HUES64 (cell line): Measurements from ENCODE around the gene KCNA3. TPM values are rescaled to one million over a fixed set of nuclear protein-coding genes. Genes with fewer than 3 reads are reported as not detected.

Source experiments
- H3K27ac ChIP-seq: 2 replicates; pipeline ENCODE4 v1.7.0; 2013; ENCODE audit warnings: low read depth, low read length, inconsistent platforms
- H3K27me3 ChIP-seq: 2 replicates; pipeline ENCODE4 v1.6.1; 2013; ENCODE audit warnings: mild to moderate bottlenecking, low read length; ENCODE audit not compliant: insufficient read depth
- H3K36me3 ChIP-seq: 2 replicates; pipeline ENCODE4 v1.6.1; 2013; ENCODE audit warnings: mild to moderate bottlenecking, low read length; ENCODE audit not compliant: insufficient read depth
- H3K4me1 ChIP-seq: 2 replicates; pipeline ENCODE4 v1.6.1; 2013; ENCODE audit warnings: mild to moderate bottlenecking, low read length, moderate library complexity; ENCODE audit not compliant: insufficient read depth
- H3K4me3 ChIP-seq: 2 replicates; pipeline ENCODE4 v1.5.1; 2013; ENCODE audit warnings: mild to moderate bottlenecking, low read length, moderate library complexity
- H3K9ac ChIP-seq: 2 replicates; pipeline ENCODE4 v1.6.1; 2013; ENCODE audit warnings: mild to moderate bottlenecking, low read depth, low read length
- H3K9me3 ChIP-seq: 2 replicates; pipeline ENCODE4 v1.6.1; 2013; ENCODE audit warnings: low read depth, low read length; ENCODE audit not compliant: insufficient read depth
- WGBS: fragments of 150-250, 120-280 bp; methylation state at CpG from one replicate; pipeline ENCODE4 v1.1.7; 2013; ENCODE audit warnings: missing lambda C conversion rate; 5-methylcytosine and 5-hydroxymethylcytosine counted together
- polyA plus RNA-seq, 2 experiments: library from polyadenylated mRNA; stranded (reverse); fragments of 50-300 nt; gene quantifications; one replicate each; pipeline ENCODE4 v1.2.3, GENCODE V29; 2013

The KCNA3 gene
- polyA plus RNA-seq (2013, experiment 1 of 2), result 0.45 TPM
- polyA plus RNA-seq (2013, experiment 2 of 2), result 0.32 TPM

- WGBS, result under 1% methylated on average over 97 of the region's 97 CpGs
- peaks cover 5% of the 10 kb centered on the region; the same call in 1 of the 2 replicates for H3K9me3 ChIP-seq
- peak within 1 kb of the TSS; percentile 55 for H3K9ac ChIP-seq
- H3K4me3 ChIP-seq, result peak within 1 kb of the TSS; percentile 61
- H3K27me3 ChIP-seq, result peaks cover 83% of the 10 kb centered on the region
- H3K27ac ChIP-seq, result no peak within 1 kb of the TSS
- H3K36me3 ChIP-seq, result no peaks in the 10 kb centered on the region
- H3K4me1 ChIP-seq, result no peaks in the 10 kb centered on the region
Measured at GRCh38 chr1:110674337-110675059, at the start of gene KCNA3. TSS of gene KCNA3 (minus strand) at chr1:110674940. CDS start at chr1:110674809, 131 bp downstream.

GRCh38 chr1:110722807-110723206 lies 48.1 kb upstream of the KCNA3 start:
- Histone ChIP-seq H3K9me3 (no peaks in the 10 kb centered on the region), H3K4me1 (no peaks in the 10 kb centered on the region), H3K27me3 (peaks cover 53% of the 10 kb centered on the region), H3K9ac (no peak overlapping the region), H3K27ac (no peak overlapping the region), H3K4me3 (no peak overlapping the region), H3K36me3 (no peaks in the 10 kb centered on the region)
- 94% methylated on average over 5 of the region's 5 CpGs for WGBS

GRCh38 chr1:110719908-110720307 lies 45.2 kb upstream of the KCNA3 start:
- Histone ChIP-seq H3K4me3 (no peak overlapping the region), H3K9ac (no peak overlapping the region), H3K9me3 (no peaks in the 10 kb centered on the region), H3K4me1 (no peaks in the 10 kb centered on the region), H3K27ac (no peak overlapping the region), H3K36me3 (no peaks in the 10 kb centered on the region), H3K27me3 (peaks cover 44% of the 10 kb centered on the region)
- WGBS, result 95% methylated on average over 2 of the region's 2 CpGs

GRCh38 chr1:110718452-110718851 lies 43.7 kb upstream of the KCNA3 start:
- Histone ChIP-seq H3K9me3 (no peaks in the 10 kb centered on the region), H3K4me3 (no peak overlapping the region), H3K9ac (no peak overlapping the region), H3K27me3 (peaks cover 44% of the 10 kb centered on the region), H3K4me1 (no peaks in the 10 kb centered on the region), H3K27ac (no peak overlapping the region), H3K36me3 (no peaks in the 10 kb centered on the region)
- WGBS, result 86% methylated on average over 6 of the region's 6 CpGs

GRCh38 chr1:110717179-110717578 lies 42.4 kb upstream of the KCNA3 start:
- Histone ChIP-seq H3K4me3 (no peak overlapping the region), H3K27me3 (peaks cover 36% of the 10 kb centered on the region)
- 89% methylated on average over 6 of the region's 6 CpGs for WGBS

GRCh38 chr1:110714374-110714995 lies 39.7 kb upstream of the KCNA3 start:
- Histone ChIP-seq H3K27me3 (peaks cover 16% of the 10 kb centered on the region), H3K4me3 (no peak overlapping the region), H3K36me3 (no peaks in the 10 kb centered on the region), H3K9me3 (no peaks in the 10 kb centered on the region), H3K9ac (no peak overlapping the region), H3K4me1 (no peaks in the 10 kb centered on the region), H3K27ac (no peak overlapping the region)
- WGBS, result 82% methylated on average over 3 of the region's 3 CpGs

More at GRCh38 chr1:110717179-110717578, 42.4 kb upstream of the KCNA3 start:
- no peak overlapping the region for H3K9ac ChIP-seq
- no peaks in the 10 kb centered on the region for H3K9me3 ChIP-seq
- H3K27ac ChIP-seq, result no peak overlapping the region
- H3K36me3 ChIP-seq, result no peaks in the 10 kb centered on the region
- H3K4me1 ChIP-seq, result no peaks in the 10 kb centered on the region

GRCh38 chr1:110713221-110713620 lies 38.5 kb upstream of the KCNA3 start:
- 44% methylated on average over 2 of the region's 3 CpGs for WGBS
- peaks cover 4% of the 10 kb centered on the region; the same call in 1 of the 2 replicates for H3K27me3 ChIP-seq

GRCh38 chr1:110710314-110710713 lies 35.6 kb upstream of the KCNA3 start:
- Histone ChIP-seq H3K9ac (no peak overlapping the region), H3K9me3 (no peaks in the 10 kb centered on the region), H3K36me3 (no peaks in the 10 kb centered on the region), H3K27me3 (no peaks in the 10 kb centered on the region), H3K4me3 (no peak overlapping the region), H3K4me1 (no peaks in the 10 kb centered on the region), H3K27ac (no peak overlapping the region)
- WGBS, result 93% methylated on average over 4 of the region's 4 CpGs

More at GRCh38 chr1:110713221-110713620, 38.5 kb upstream of the KCNA3 start:
- Histone ChIP-seq H3K4me1 (no peaks in the 10 kb centered on the region), H3K9me3 (no peaks in the 10 kb centered on the region), H3K4me3 (no peak overlapping the region), H3K9ac (no peak overlapping the region), H3K27ac (no peak overlapping the region), H3K36me3 (no peaks in the 10 kb centered on the region)

- no peak overlapping the region for H3K9ac ChIP-seq
- no peaks in the 10 kb centered on the region for H3K4me1 ChIP-seq
- WGBS, result 88% methylated on average over 1 of the region's 1 CpG
- H3K4me3 ChIP-seq, result no peak overlapping the region
- no peaks in the 10 kb centered on the region for H3K36me3 ChIP-seq
- no peaks in the 10 kb centered on the region for H3K27me3 ChIP-seq
- no peak overlapping the region for H3K27ac ChIP-seq
- no peaks in the 10 kb centered on the region for H3K9me3 ChIP-seq
Measured at GRCh38 chr1:110708974-110709440, 34.3 kb upstream of the KCNA3 start.

- no peak overlapping the region for H3K4me3 ChIP-seq
- no peaks in the 10 kb centered on the region for H3K4me1 ChIP-seq
- no peaks in the 10 kb centered on the region for H3K36me3 ChIP-seq
- H3K9me3 ChIP-seq, result no peaks in the 10 kb centered on the region
- H3K9ac ChIP-seq, result no peak overlapping the region
- no peaks in the 10 kb centered on the region for H3K27me3 ChIP-seq
- 96% methylated on average over 2 of the region's 2 CpGs for WGBS
- H3K27ac ChIP-seq, result no peak overlapping the region
Measured at GRCh38 chr1:110707232-110707631, 32.5 kb upstream of the KCNA3 start.

GRCh38 chr1:110706621-110707020 lies 31.9 kb upstream of the KCNA3 start:
- H3K9ac ChIP-seq, result no peak overlapping the region
- H3K36me3 ChIP-seq, result no peaks in the 10 kb centered on the region
- H3K27me3 ChIP-seq, result no peaks in the 10 kb centered on the region
- H3K4me1 ChIP-seq, result no peaks in the 10 kb centered on the region
- 87% methylated on average over 1 of the region's 1 CpG for WGBS
- no peak overlapping the region for H3K27ac ChIP-seq
- no peak overlapping the region for H3K4me3 ChIP-seq
- H3K9me3 ChIP-seq, result no peaks in the 10 kb centered on the region
